ENCODE results near the gene OSBPL3.
A peak's percentile ranks its signal among the peaks of the same experiment; 100 is the strongest.

Gene OSBPL3

DNA sequence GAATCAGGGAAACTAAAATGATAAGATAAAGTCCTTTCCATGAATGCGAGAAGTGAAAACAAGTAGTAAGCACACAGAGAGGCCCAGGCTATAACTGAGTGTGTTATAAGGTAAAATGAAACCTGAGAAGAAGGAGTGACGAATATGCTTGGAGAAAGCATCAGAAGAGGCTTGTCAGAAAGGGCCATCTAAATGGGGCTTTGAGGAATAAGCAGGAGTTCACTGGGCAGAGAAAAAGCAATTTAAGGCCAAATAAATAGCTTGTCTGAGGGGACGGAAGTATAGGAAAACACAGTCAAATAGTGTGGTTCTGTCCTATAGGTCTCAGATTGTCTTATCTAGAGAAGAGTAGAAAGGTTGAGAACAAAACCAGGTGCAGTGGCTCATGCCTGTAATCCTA, 163.1 kb downstream of the OSBPL3 start:
- no peak for DNase-seq (ENCODE audit: low read depth)
- TF ChIP-seq CTCF (conservative IDR thresholded peaks at IDR 0.05; ENCODE audit: low read depth, low read length), result no peak
- H3K4me3 ChIP-seq (ENCODE audit: low read depth, low read length), result no peak overlapping the region

- peak; percentile 58 for DNase-seq (ENCODE audit: low read depth)
- TF ChIP-seq CTCF (conservative IDR thresholded peaks at IDR 0.05; ENCODE audit: low read depth, low read length), result peak; percentile 89
- no peak overlapping the region for H3K4me3 ChIP-seq (ENCODE audit: low read depth, low read length)
Observed at GRCh38 chr7:24812305-24812945, 167.6 kb downstream of the OSBPL3 start.

DNA sequence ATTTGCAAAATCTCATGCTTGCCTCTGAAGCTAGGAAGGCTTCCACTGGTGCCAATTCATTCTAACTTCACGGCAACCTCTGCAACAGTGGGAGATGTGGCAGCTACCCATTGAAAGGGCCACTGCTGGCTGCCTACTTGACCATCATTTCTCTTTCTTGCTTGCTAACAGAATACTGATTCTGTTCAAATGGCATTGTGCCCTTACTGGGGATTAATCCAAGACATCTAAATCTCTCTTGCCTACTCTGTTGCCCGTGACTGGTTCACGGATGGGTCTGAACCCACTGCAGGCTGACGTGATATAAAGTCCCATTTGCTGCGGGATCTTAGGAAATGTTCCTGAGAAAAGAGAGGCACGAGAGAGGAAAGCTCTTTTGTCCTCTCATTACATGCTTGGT, 171.5 kb downstream of the OSBPL3 start:
- no peak overlapping the region for H3K4me3 ChIP-seq (ENCODE audit: low read depth, low read length)
- no peak for TF ChIP-seq CTCF (conservative IDR thresholded peaks at IDR 0.05; ENCODE audit: low read depth, low read length)
- no peak for DNase-seq (ENCODE audit: low read depth)

DNA sequence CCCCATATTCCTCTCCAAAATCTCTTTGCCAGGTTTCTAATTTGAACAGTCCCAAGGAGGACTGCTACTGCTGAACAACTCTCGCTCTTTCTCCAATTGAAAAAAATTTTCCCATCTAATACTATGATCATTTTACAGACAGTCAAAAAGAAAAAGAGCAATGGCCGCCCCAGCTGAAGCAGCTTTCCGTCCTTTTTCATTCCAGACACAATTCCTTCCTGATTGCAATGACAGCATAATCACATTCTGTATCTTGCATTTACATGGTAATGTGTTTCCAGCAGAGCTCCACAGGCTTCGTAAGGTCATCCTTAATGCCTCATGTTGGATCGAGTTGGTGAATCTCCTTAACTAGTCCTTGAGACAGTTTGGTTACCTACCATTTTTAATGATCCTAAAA, 177.7 kb downstream of the OSBPL3 start:
- no peak for DNase-seq (ENCODE audit: low read depth)
- no peak overlapping the region for H3K4me3 ChIP-seq (ENCODE audit: low read depth, low read length)
- no peak for TF ChIP-seq CTCF (conservative IDR thresholded peaks at IDR 0.05; ENCODE audit: low read depth, low read length)

- TF ChIP-seq CTCF (conservative IDR thresholded peaks at IDR 0.05; ENCODE audit: low read depth, low read length), result no peak
- DNase-seq (ENCODE audit: low read depth), result no peak
- H3K4me3 ChIP-seq (ENCODE audit: low read depth, low read length), result no peak overlapping the region
Observed at GRCh38 chr7:24801883-24802282, 178.1 kb downstream of the OSBPL3 start.

DNA sequence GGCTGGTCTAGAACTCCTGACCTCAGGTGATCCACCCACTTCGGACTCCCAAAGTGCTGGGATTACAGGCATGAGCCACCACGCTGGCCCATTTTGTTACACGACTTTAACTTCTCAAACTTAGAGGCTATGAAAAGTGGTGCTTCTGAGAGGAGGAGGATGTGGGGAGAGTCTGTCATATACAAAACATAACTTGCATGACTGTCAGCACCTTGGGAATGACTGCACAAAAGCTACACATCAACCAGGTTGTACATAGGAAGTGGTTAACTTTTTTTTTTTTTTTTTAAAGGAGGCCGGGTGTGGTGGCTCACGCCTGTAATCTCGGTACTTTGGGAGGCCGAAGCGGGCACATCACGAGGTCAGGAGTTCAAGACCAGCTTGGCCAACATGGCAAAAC, 179.3 kb downstream of the OSBPL3 start:
- DNase-seq (ENCODE audit: low read depth), result no peak
- no peak overlapping the region for H3K4me3 ChIP-seq (ENCODE audit: low read depth, low read length)
- TF ChIP-seq CTCF (conservative IDR thresholded peaks at IDR 0.05; ENCODE audit: low read depth, low read length), result no peak

DNA sequence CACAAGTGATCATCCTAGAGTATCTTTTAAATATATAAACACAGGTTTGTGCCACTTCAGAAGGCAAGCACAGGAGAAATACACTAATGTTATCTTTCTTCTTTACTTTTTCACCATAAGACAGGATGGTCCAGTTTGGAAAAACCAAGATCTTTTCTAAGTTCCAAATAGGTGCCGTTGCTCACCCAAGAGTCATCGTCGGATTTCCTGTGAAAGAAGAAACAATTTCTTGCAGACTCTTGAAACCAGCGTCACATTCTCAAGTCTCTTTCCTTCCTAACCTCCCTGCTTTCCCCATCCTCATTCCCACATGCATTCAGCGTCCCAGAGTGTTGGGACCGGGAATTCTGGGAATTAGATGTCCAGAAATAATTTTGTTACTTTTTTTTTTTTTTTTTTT, 179.9 kb downstream of the OSBPL3 start:
- no peak for DNase-seq (ENCODE audit: low read depth)
- TF ChIP-seq CTCF (conservative IDR thresholded peaks at IDR 0.05; ENCODE audit: low read depth, low read length), result no peak
- H3K4me3 ChIP-seq (ENCODE audit: low read depth, low read length), result no peak overlapping the region

Data from choroid plexus epithelial cell (primary cell).